PC-3 (cell line): ENCODE data around the gene GPR42. TPM values are rescaled to one million over a fixed set of nuclear protein-coding genes. Genes with fewer than 3 reads are reported as not detected.

Source experiments
- ATAC-seq: fragments of 200-7000 bp; cut with Tn5 transposase; 2 replicates; pipeline ENCODE4 v1.9.1; 2020; ENCODE audit warnings: mild to moderate bottlenecking, moderate library complexity
- BruUV-seq: library from RNA; stranded (reverse); fragments of 400-500 nt; replicated peaks from 2 replicates; lab custom pipeline; 2021; lab: Mats Ljungman, UMichigan
- CTCF ChIA-PET: fragments of 300-600 bp; sonication (Branson Sonifier 250); formaldehyde crosslinking; loops from one replicate; lab custom pipeline; 2022; ENCODE audit warnings: antibody characterized with exemption; lab: Charles Lee
- POLR2A ChIA-PET: fragments of 300-600 bp; sonication (Branson Sonifier 250); formaldehyde crosslinking; loops from one replicate; lab custom pipeline; 2022; ENCODE audit warnings: antibody characterized with exemption; ENCODE audit not compliant: unreplicated experiment; lab: Charles Lee
- DNase-seq: peaks from one replicate; pipeline ENCODE4 v3.0.0-alpha.2; 2015
- H2AFZ ChIP-seq: fragments of 300-600 bp; sonication (generic); 2 replicates; pipeline ENCODE4 v1.6.0; 2016; ENCODE audit warnings: antibody characterized with exemption, low read length
- H3F3A ChIP-seq: fragments of 300-600 bp; sonication (generic); one replicate; pipeline ENCODE4 v1.6.0; 2017; ENCODE audit warnings: antibody characterized with exemption, low read length, control low read depth, mild to moderate bottlenecking; ENCODE audit not compliant: unreplicated experiment
- H3K27ac ChIP-seq: fragments of 300-600 bp; sonication (generic); 2 replicates; pipeline ENCODE4 v1.5.1; 2016; ENCODE audit warnings: mild to moderate bottlenecking, low read length
- H3K27me3 ChIP-seq: fragments of 300-600 bp; sonication (generic); 2 replicates; pipeline ENCODE4 v1.6.1; 2016; ENCODE audit warnings: low read length, mixed read lengths
- H3K36me3 ChIP-seq: fragments of 300-600 bp; sonication (generic); 2 replicates; pipeline ENCODE4 v1.6.1; 2016; ENCODE audit warnings: low read depth, mixed run types, low read length, mixed read lengths
- H3K4me1 ChIP-seq: fragments of 300-600 bp; sonication (generic); 2 replicates; pipeline ENCODE4 v1.5.1; 2016; ENCODE audit warnings: low read length; ENCODE audit not compliant: insufficient read depth
- H3K4me2 ChIP-seq: fragments of 300-600 bp; sonication (generic); 2 replicates; pipeline ENCODE4 v1.6.0; 2016; ENCODE audit warnings: low read length
- H3K4me3 ChIP-seq: fragments of 300-600 bp; sonication (generic); 2 replicates; pipeline ENCODE4 v1.5.1; 2016; ENCODE audit warnings: mild to moderate bottlenecking, low read length, mixed read lengths
- H3K79me2 ChIP-seq: fragments of 300-600 bp; sonication (generic); 2 replicates; pipeline ENCODE4 v1.6.1; 2017; ENCODE audit warnings: low read length, mixed read lengths
- H3K9ac ChIP-seq: fragments of 300-600 bp; sonication (generic); 2 replicates; pipeline ENCODE4 v1.6.0; 2016; ENCODE audit warnings: mild to moderate bottlenecking, low read length
- H3K9me2 ChIP-seq: fragments of 300-600 bp; sonication (generic); replicated peaks from 2 replicates; pipeline ENCODE4 v1.6.1; 2016; ENCODE audit warnings: mixed run types, low read length, mixed read lengths
- H3K9me3 ChIP-seq: fragments of 300-600 bp; sonication (generic); 2 replicates; pipeline ENCODE4 v1.6.1; 2016; ENCODE audit warnings: low read length, mixed read lengths
- H4K20me1 ChIP-seq: fragments of 300-600 bp; sonication (generic); 2 replicates; pipeline ENCODE4 v1.6.1; 2016; ENCODE audit warnings: low read length, mixed read lengths
- CTCF ChIP-seq: fragments of 300-600 bp; sonication (generic); conservative IDR thresholded peaks from 2 replicates; pipeline ENCODE4 v1.5.1; 2017; ENCODE audit warnings: antibody characterized with exemption, low read depth, mild to moderate bottlenecking, low read length
- EZH2 ChIP-seq: fragments of 300-600 bp; sonication (generic); IDR thresholded peaks from one replicate; pipeline ENCODE4 v1.6.1; 2017; ENCODE audit warnings: antibody characterized with exemption, mild to moderate bottlenecking, low read length; ENCODE audit not compliant: unreplicated experiment
- EZH2phosphoT487 ChIP-seq: fragments of 300-600 bp; sonication (generic); IDR thresholded peaks from 2 replicates; pipeline ENCODE4 v1.6.1; 2018; ENCODE audit warnings: mild to moderate bottlenecking, antibody characterized with exemption, low read length, borderline replicate concordance
- intact Hi-C: fragments of 100-400 bp; cut with micrococcal nuclease; formaldehyde crosslinking; loops from 2 replicates; pipeline ENCODE4 v1.9.0; 2023
- total RNA-seq: library from RNA; depleted of rRNA; stranded (reverse); fragments of >200 nt; gene quantifications from 2 replicates; pipeline ENCODE4 v1.2.3, GENCODE V29; 2014

GPR42 gene
- total RNA-seq, 1 experiment from 2014 or later, result not detected

- ATAC-seq, result no peak
- ChIA-PET CTCF (no interaction called here), POLR2A (no interaction called here)
- Histone ChIP-seq H3K9ac (no peak overlapping the region), H3K9me3 (no peaks in the 10 kb centered on the region), H3K27ac (no peak overlapping the region), H3K4me1 (no peaks in the 10 kb centered on the region), H3K27me3 (no peaks in the 10 kb centered on the region), H3K36me3 (no peaks in the 10 kb centered on the region), H3K4me3 (no peak overlapping the region), H4K20me1 (no peaks in the 10 kb centered on the region), H3K9me2 (no peaks in the 10 kb centered on the region), H3K4me2 (no peak overlapping the region), H2AFZ (no peak overlapping the region), H3F3A (no peaks in the 10 kb centered on the region), H3K79me2 (no peaks in the 10 kb centered on the region)
- no TSS peak for BruUV-seq
- TF ChIP-seq EZH2 (no peak), CTCF (no peak), EZH2phosphoT487 (no peak)
- intact Hi-C loops, result no loop called here
- no peak for DNase-seq
These were observed 9.7 kb downstream of the GPR42 start for GRCh38 chr19:35380450-35381124.

GRCh38 chr19:35381318-35381717 is 10.4 kb downstream of the GPR42 start:
- intact Hi-C loops, result no loop called here
- no peak for ATAC-seq
- BruUV-seq, result no TSS peak

GRCh38 chr19:35381926-35382325 is 11.1 kb downstream of the GPR42 start:
- ATAC-seq, result no peak
- CTCF ChIA-PET, result no interaction called here
- Histone ChIP-seq H4K20me1 (no peaks in the 10 kb centered on the region), H3K27ac (no peak overlapping the region), H3K4me2 (no peak overlapping the region), H3F3A (no peaks in the 10 kb centered on the region), H3K4me1 (no peaks in the 10 kb centered on the region), H3K9me3 (0 out of 2 replicates have a peak, but pooled peaks cover 4% of the 10 kb centered on the region), H3K9ac (no peak overlapping the region), H3K9me2 (no peaks in the 10 kb centered on the region), H3K4me3 (no peak overlapping the region), H3K27me3 (no peaks in the 10 kb centered on the region), H3K79me2 (no peaks in the 10 kb centered on the region), H2AFZ (no peak overlapping the region), H3K36me3 (no peaks in the 10 kb centered on the region)
- DNase-seq, result no peak
- TF ChIP-seq CTCF (no peak), EZH2phosphoT487 (no peak), EZH2 (no peak)
- BruUV-seq, result no TSS peak
- POLR2A ChIA-PET, result no interaction called here
- intact Hi-C loops, result no loop called here

More at GRCh38 chr19:35381318-35381717, 10.4 kb downstream of the GPR42 start:
- no peaks in the 10 kb centered on the region for H3K9me2 ChIP-seq
- no peak for TF ChIP-seq EZH2
- no peak for DNase-seq
- H3K4me2 ChIP-seq, result no peak overlapping the region
- H3K79me2 ChIP-seq, result no peaks in the 10 kb centered on the region
- H3K9ac ChIP-seq, result no peak overlapping the region
- no peaks in the 10 kb centered on the region for H3F3A ChIP-seq
- CTCF ChIA-PET, result no interaction called here
- H3K4me3 ChIP-seq, result no peak overlapping the region
- no peaks in the 10 kb centered on the region for H3K36me3 ChIP-seq
- H2AFZ ChIP-seq, result no peak overlapping the region
- no peak overlapping the region for H3K27ac ChIP-seq
- no peaks in the 10 kb centered on the region for H3K4me1 ChIP-seq
- POLR2A ChIA-PET, result no interaction called here
- H3K9me3 ChIP-seq, result no peaks in the 10 kb centered on the region
- no peaks in the 10 kb centered on the region for H3K27me3 ChIP-seq
- no peaks in the 10 kb centered on the region for H4K20me1 ChIP-seq
